IMR-90 (cell line): ENCODE results near the gene LHPP. TPM values are rescaled to one million over a fixed set of nuclear protein-coding genes. Genes with fewer than 3 reads are reported as not detected.

Source experiments
- ATAC-seq: fragments of 200-7000 bp; cut with Tn5 transposase; 2 replicates; pipeline ENCODE4 v1.9.1; 2020; ENCODE audit warnings: low read depth, mild to moderate bottlenecking, moderate library complexity
- BruUV-seq: library from RNA; stranded (reverse); fragments of 400-500 nt; replicated peaks from 2 replicates; lab custom pipeline; 2021; lab: Mats Ljungman, UMichigan
- CTCF ChIA-PET: fragments of 300-600 bp; formaldehyde crosslinking; extraction: SDS; loops from one replicate; lab custom pipeline; 2021; ENCODE audit warnings: antibody characterized with exemption; lab: Yijun Ruan, JAX
- POLR2A ChIA-PET: fragments of 300-600 bp; sonication (Branson Sonifier 250); formaldehyde crosslinking; loops from one replicate; lab custom pipeline; 2022; ENCODE audit warnings: antibody characterized with exemption; ENCODE audit not compliant: unreplicated experiment; lab: Charles Lee
- DNase-seq: peaks from one replicate; pipeline ENCODE4 v3.0.0; 2013
- H2AFZ ChIP-seq: replicated peaks from 2 replicates; pipeline ENCODE3; 2013; ENCODE audit warnings: low read length, mild to moderate bottlenecking; ENCODE audit not compliant: poor library complexity
- H2AK5ac ChIP-seq: 2 replicates; pipeline ENCODE4 v1.6.1; 2013; ENCODE audit warnings: low read depth, low read length, inconsistent platforms
- H2AK9ac ChIP-seq: replicated peaks from 2 replicates; pipeline ENCODE3; 2013; ENCODE audit warnings: mild to moderate bottlenecking, low read depth, low read length, moderate library complexity; ENCODE audit not compliant: poor library complexity
- H2BK120ac ChIP-seq: 2 replicates; pipeline ENCODE4 v1.6.1; 2013; ENCODE audit warnings: low read depth, low read length, inconsistent platforms
- H2BK15ac ChIP-seq: 3 replicates; pipeline ENCODE4 v1.6.1; 2013; ENCODE audit warnings: low read depth, low read length, inconsistent platforms
- H2BK20ac ChIP-seq: 2 replicates; pipeline ENCODE4 v1.6.1; 2013; ENCODE audit warnings: low read depth, mild to moderate bottlenecking, inconsistent platforms, low read length, moderate library complexity
- H2BK5ac ChIP-seq: 2 replicates; pipeline ENCODE4 v1.6.1; 2013; ENCODE audit warnings: mild to moderate bottlenecking, low read depth, low read length, inconsistent platforms; ENCODE audit not compliant: poor library complexity, severe bottlenecking
- H3K14ac ChIP-seq: replicated peaks from 2 replicates; pipeline ENCODE4 v1.6.1; 2013; ENCODE audit warnings: low read depth, low read length, inconsistent platforms
- H3K18ac ChIP-seq: 2 replicates; pipeline ENCODE4 v1.6.1; 2013; ENCODE audit warnings: low read depth, low read length, control low read depth
- H3K23ac ChIP-seq: 2 replicates; pipeline ENCODE4 v1.6.1; 2013; ENCODE audit warnings: low read depth, low read length, inconsistent platforms
- H3K27ac ChIP-seq: 2 replicates; pipeline ENCODE4 v1.5.1; 2013; ENCODE audit warnings: mild to moderate bottlenecking, control low read depth, low read length; ENCODE audit not compliant: insufficient read depth
- H3K27me3 ChIP-seq: 2 replicates; pipeline ENCODE4 v1.6.1; 2013; ENCODE audit warnings: low read length; ENCODE audit not compliant: control insufficient read depth, insufficient read depth
- H3K36me3 ChIP-seq: 2 replicates; pipeline ENCODE4 v1.6.1; 2013; ENCODE audit warnings: low read length, mixed read lengths; ENCODE audit not compliant: control insufficient read depth, insufficient read depth
- H3K4ac ChIP-seq: 2 replicates; pipeline ENCODE4 v1.6.1; 2013; ENCODE audit warnings: low read depth, low read length, inconsistent platforms
- H3K4me1 ChIP-seq: 2 replicates; pipeline ENCODE4 v1.6.1; 2013; ENCODE audit warnings: low read length, mixed read lengths; ENCODE audit not compliant: control insufficient read depth, insufficient read depth
- H3K4me2 ChIP-seq: 2 replicates; pipeline ENCODE4 v1.6.1; 2013; ENCODE audit warnings: low read depth, mild to moderate bottlenecking, control low read depth, low read length, moderate library complexity
- H3K4me3 ChIP-seq: 2 replicates; pipeline ENCODE4 v1.5.1; 2013; ENCODE audit warnings: low read depth, mild to moderate bottlenecking, control low read depth, low read length, moderate library complexity; ENCODE audit not compliant: insufficient read depth
- H3K56ac ChIP-seq: 2 replicates; pipeline ENCODE4 v1.6.1; 2013; ENCODE audit warnings: low read length, inconsistent platforms; ENCODE audit not compliant: insufficient read depth; ENCODE audit errors: extremely low read depth
- H3K79me1 ChIP-seq, 2 experiments: 2 replicates each; pipeline ENCODE4 v1.6.1; 2013; ENCODE audit warnings: low read length in 2 of 2, inconsistent platforms in 1 of 2, low read depth in 1 of 2
- H3K9ac ChIP-seq: 2 replicates; pipeline ENCODE4 v1.6.1; 2013; ENCODE audit warnings: low read depth, low read length, control low read depth
- H3K9me1 ChIP-seq: 2 replicates; pipeline ENCODE4 v1.6.1; 2013; ENCODE audit warnings: low read length, inconsistent platforms; ENCODE audit not compliant: insufficient read depth
- H3K9me3 ChIP-seq: 2 replicates; pipeline ENCODE4 v1.6.1; 2013; ENCODE audit warnings: low read length; ENCODE audit not compliant: control insufficient read depth, insufficient read depth
- H4K20me1 ChIP-seq: 2 replicates; pipeline ENCODE4 v1.6.1; 2013; ENCODE audit warnings: low read length, inconsistent platforms; ENCODE audit not compliant: insufficient read depth
- H4K5ac ChIP-seq: 2 replicates; pipeline ENCODE4 v1.6.1; 2013; ENCODE audit warnings: mild to moderate bottlenecking, low read depth, low read length, control low read depth
- H4K8ac ChIP-seq, 2 experiments: 2 replicates each; pipeline ENCODE4 v1.6.1; 2013; ENCODE audit warnings: low read depth in 2 of 2, low read length in 2 of 2, control low read depth in 1 of 2, inconsistent platforms in 1 of 2
- H4K91ac ChIP-seq: 2 replicates; pipeline ENCODE4 v1.6.1; 2013; ENCODE audit warnings: low read depth, low read length, inconsistent platforms; ENCODE audit not compliant: insufficient read depth
- BHLHE40 ChIP-seq: fragments of 150-350 bp; IDR thresholded peaks from 2 replicates; pipeline ENCODE4 v1.6.1; 2016; ENCODE audit warnings: mild to moderate bottlenecking, low read depth, low read length
- CEBPB ChIP-seq: IDR thresholded peaks from 2 replicates; pipeline ENCODE4 v1.6.1; 2012; ENCODE audit warnings: low read depth, low read length, improper control_type of control experiment
- CHD1 ChIP-seq: IDR thresholded peaks from 2 replicates; pipeline ENCODE4 v1.6.1; 2012; ENCODE audit warnings: low read depth, low read length, improper control_type of control experiment
- FOS ChIP-seq: fragments of 150-350 bp; IDR thresholded peaks from 2 replicates; pipeline ENCODE4 v1.6.1; 2016; ENCODE audit warnings: low read depth, low read length
- MAFK ChIP-seq: IDR thresholded peaks from 2 replicates; pipeline ENCODE4 v1.6.1; 2012; ENCODE audit warnings: low read depth, low read length, improper control_type of control experiment
- MAZ ChIP-seq: IDR thresholded peaks from 2 replicates; pipeline ENCODE4 v1.6.1; 2012; ENCODE audit warnings: low read depth, mild to moderate bottlenecking, low read length, improper control_type of control experiment, moderate library complexity, borderline replicate concordance
- MXI1 ChIP-seq: IDR thresholded peaks from 2 replicates; pipeline ENCODE4 v1.6.1; 2012; ENCODE audit warnings: low read depth, mild to moderate bottlenecking, low read length, moderate library complexity, borderline replicate concordance
- NFE2L2 ChIP-seq: fragments of 150-350 bp; IDR thresholded peaks from 2 replicates; pipeline ENCODE4 v1.6.1; 2016; ENCODE audit warnings: low read depth, mild to moderate bottlenecking, low read length
- POLR2A ChIP-seq: IDR thresholded peaks from 2 replicates; pipeline ENCODE4 v1.6.1; 2012; ENCODE audit warnings: mild to moderate bottlenecking, low read depth, low read length
- RAD21 ChIP-seq: IDR thresholded peaks from 2 replicates; pipeline ENCODE4 v1.6.1; 2012; ENCODE audit warnings: low read length, improper control_type of control experiment
- RCOR1 ChIP-seq: IDR thresholded peaks from 2 replicates; pipeline ENCODE4 v1.6.1; 2012; ENCODE audit warnings: mild to moderate bottlenecking, low read length, improper control_type of control experiment; ENCODE audit not compliant: insufficient replicate concordance
- RFX5 ChIP-seq: IDR thresholded peaks from 2 replicates; pipeline ENCODE4 v1.8.0; 2012; ENCODE audit warnings: low read depth, mild to moderate bottlenecking, low read length, moderate library complexity
- SMC3 ChIP-seq: fragments of 150-350 bp; IDR thresholded peaks from 2 replicates; pipeline ENCODE4 v1.6.1; 2016; ENCODE audit warnings: low read depth, mild to moderate bottlenecking, antibody characterized with exemption, low read length, moderate library complexity
- WGBS, 2 experiments: methylation state at CpG; one replicate each; pipeline versions ENCODE4 v1.1.5 to v1.1.7; 2013; ENCODE audit warnings: missing lambda C conversion rate in 2 of 2; ENCODE audit not compliant: insufficient read length in 1 of 2; ENCODE audit errors: extremely low coverage in 2 of 2; 5-methylcytosine and 5-hydroxymethylcytosine counted together
- dilution Hi-C: fragments of 300-500 bp; cut with HindIII; formaldehyde crosslinking; loops from one replicate; pipeline ENCODE4 v1.14.3; 2018; ENCODE audit warnings: low sequenced_read_pairs; ENCODE audit not compliant: unreplicated experiment
- in situ Hi-C: fragments of 300-500 bp; cut with MboI; formaldehyde crosslinking; loops from 3 replicates; pipeline ENCODE4 v1.14.3; 2019; ENCODE audit warnings: low sequenced_read_pairs, inconsistent platforms, mixed read lengths
- intact Hi-C: fragments of 100-400 bp; cut with micrococcal nuclease; formaldehyde crosslinking; loops from 2 replicates; pipeline ENCODE4 v1.10.0; 2022
- polyA plus RNA-seq, 3 experiments: library from polyadenylated mRNA; depleted of rRNA; stranded (reverse); fragments of >200 nt; gene quantifications; 2 replicates each; pipeline ENCODE4 v1.2.3, GENCODE V29; 2012; ENCODE audit warnings: low replicate concordance in 1 of 3
- total RNA-seq: library from RNA; depleted of rRNA; stranded (reverse); fragments of >200 nt; gene quantifications from 2 replicates; pipeline ENCODE4 v1.2.3, GENCODE V29; 2012
- TF ChIP-seq, protein P1 (sequence below): conservative IDR thresholded peaks from 2 replicates; pipeline ENCODE4 v1.5.1; 2012; ENCODE audit warnings: mild to moderate bottlenecking, low read depth, low read length, improper control_type of control experiment
- TF ChIP-seq, protein P2 (sequence below): fragments of 150-350 bp; IDR thresholded peaks from 2 replicates; pipeline ENCODE4 v1.6.1; 2017; ENCODE audit warnings: mild to moderate bottlenecking, antibody characterized with exemption, low read length, low read depth
- TF ChIP-seq, protein P3 (sequence below): fragments of 150-350 bp; IDR thresholded peaks from 2 replicates; pipeline ENCODE4 v1.6.1; 2016; ENCODE audit warnings: low read depth, mild to moderate bottlenecking, low read length, moderate library complexity, borderline replicate concordance

LHPP gene
- total and polyA plus RNA-seq, 2 of the 4 experiments (the other 2 are of a cell fraction), result 2.7 to 8.3 TPM

DNA sequence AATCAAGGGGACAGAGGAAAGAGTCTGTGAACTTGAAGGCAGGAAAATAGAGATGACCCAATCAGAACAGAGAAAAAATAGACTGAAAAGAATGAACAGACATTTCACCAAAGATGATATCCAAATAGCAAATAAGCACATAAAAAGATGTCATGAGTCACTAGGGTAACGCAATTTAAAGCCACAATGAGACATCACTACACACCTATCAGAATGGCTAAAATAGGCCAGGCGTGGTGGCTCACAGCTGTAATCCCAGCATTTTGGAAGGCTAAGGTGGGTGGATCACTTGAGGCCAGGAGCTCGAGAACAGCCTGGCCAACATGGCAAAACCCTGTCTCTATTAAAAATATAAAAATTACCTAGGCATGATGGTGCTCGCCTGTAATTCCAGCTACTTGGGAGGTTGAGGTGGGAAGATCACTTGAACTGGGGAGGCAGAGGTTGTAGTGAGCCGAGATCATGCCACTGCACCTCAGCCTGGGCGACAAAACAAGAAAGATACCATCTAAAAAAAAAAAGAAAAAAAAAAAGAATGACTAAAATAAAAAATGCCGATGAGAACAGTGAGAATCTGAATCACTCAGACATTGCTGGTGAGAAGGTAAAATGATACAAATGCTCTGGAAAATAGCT lies 100.9 kb downstream of the LHPP start:
- H3K4me2 ChIP-seq, result no peak overlapping the region
- H4K8ac ChIP-seq, result no peak overlapping the region
- H3K9me3 ChIP-seq, result no peaks in the 10 kb centered on the region
- H2BK15ac ChIP-seq, result no peak overlapping the region
- H3K4ac ChIP-seq, result no peak overlapping the region
- H2AK9ac ChIP-seq, result no peak overlapping the region
- H3K79me1 ChIP-seq, result no peaks in the 10 kb centered on the region
- WGBS, 2 experiments, result no CpG with 5 or more reads among the region's 7 CpGs
- no peak overlapping the region for H3K18ac ChIP-seq
- H3K27ac ChIP-seq, result no peak overlapping the region
- H4K91ac ChIP-seq, result no peak overlapping the region
- in situ Hi-C loops, result no loop called here
- H3K9me1 ChIP-seq, result no peaks in the 10 kb centered on the region
- ATAC-seq (no peak), DNase-seq (no peak)
- no peak overlapping the region for H3K56ac ChIP-seq
- H3K14ac ChIP-seq, result no peak overlapping the region
- H3K4me1 ChIP-seq, result no peaks in the 10 kb centered on the region
- H4K5ac ChIP-seq, result no peak overlapping the region
- no peak overlapping the region for H3K4me3 ChIP-seq
- no peak overlapping the region for H2BK5ac ChIP-seq
- TF ChIP-seq CHD1 (no peak), RCOR1 (no peak), SMC3 (no peak), RAD21 (no peak), NFE2L2 (no peak), MAZ (no peak), BHLHE40 (no peak), RFX5 (no peak), POLR2A (no peak), FOS (no peak), CEBPB (no peak), MXI1 (no peak), MAFK (no peak)
- TF ChIP-seq, protein P1, sequence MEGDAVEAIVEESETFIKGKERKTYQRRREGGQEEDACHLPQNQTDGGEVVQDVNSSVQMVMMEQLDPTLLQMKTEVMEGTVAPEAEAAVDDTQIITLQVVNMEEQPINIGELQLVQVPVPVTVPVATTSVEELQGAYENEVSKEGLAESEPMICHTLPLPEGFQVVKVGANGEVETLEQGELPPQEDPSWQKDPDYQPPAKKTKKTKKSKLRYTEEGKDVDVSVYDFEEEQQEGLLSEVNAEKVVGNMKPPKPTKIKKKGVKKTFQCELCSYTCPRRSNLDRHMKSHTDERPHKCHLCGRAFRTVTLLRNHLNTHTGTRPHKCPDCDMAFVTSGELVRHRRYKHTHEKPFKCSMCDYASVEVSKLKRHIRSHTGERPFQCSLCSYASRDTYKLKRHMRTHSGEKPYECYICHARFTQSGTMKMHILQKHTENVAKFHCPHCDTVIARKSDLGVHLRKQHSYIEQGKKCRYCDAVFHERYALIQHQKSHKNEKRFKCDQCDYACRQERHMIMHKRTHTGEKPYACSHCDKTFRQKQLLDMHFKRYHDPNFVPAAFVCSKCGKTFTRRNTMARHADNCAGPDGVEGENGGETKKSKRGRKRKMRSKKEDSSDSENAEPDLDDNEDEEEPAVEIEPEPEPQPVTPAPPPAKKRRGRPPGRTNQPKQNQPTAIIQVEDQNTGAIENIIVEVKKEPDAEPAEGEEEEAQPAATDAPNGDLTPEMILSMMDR, result no peak
- TF ChIP-seq, protein P2, sequence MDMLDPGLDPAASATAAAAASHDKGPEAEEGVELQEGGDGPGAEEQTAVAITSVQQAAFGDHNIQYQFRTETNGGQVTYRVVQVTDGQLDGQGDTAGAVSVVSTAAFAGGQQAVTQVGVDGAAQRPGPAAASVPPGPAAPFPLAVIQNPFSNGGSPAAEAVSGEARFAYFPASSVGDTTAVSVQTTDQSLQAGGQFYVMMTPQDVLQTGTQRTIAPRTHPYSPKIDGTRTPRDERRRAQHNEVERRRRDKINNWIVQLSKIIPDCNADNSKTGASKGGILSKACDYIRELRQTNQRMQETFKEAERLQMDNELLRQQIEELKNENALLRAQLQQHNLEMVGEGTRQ, result no peak
- TF ChIP-seq, protein P3, sequence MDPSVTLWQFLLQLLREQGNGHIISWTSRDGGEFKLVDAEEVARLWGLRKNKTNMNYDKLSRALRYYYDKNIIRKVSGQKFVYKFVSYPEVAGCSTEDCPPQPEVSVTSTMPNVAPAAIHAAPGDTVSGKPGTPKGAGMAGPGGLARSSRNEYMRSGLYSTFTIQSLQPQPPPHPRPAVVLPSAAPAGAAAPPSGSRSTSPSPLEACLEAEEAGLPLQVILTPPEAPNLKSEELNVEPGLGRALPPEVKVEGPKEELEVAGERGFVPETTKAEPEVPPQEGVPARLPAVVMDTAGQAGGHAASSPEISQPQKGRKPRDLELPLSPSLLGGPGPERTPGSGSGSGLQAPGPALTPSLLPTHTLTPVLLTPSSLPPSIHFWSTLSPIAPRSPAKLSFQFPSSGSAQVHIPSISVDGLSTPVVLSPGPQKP, result no peak
- dilution Hi-C loops, result no loop called here
- H2BK20ac ChIP-seq, result no peak overlapping the region
- no peak overlapping the region for H2AFZ ChIP-seq
- no peaks in the 10 kb centered on the region for H3K36me3 ChIP-seq
- no peak overlapping the region for H2AK5ac ChIP-seq
- POLR2A ChIA-PET, result no interaction called here
- intact Hi-C loops, result no loop called here
- no peak overlapping the region for H2BK120ac ChIP-seq
- H4K20me1 ChIP-seq, result no peaks in the 10 kb centered on the region
- CTCF ChIA-PET, result no interaction called here
- no TSS peak for BruUV-seq
- peaks cover 14% of the 10 kb centered on the region for H3K27me3 ChIP-seq
- H3K9ac ChIP-seq, result no peak overlapping the region
- H3K23ac ChIP-seq, result no peak overlapping the region
